NCI-H345 treated with DMSO at 0.1 percent for 48 hours (cell line): ENCODE measurements around the gene FAF2.

Experiments
- DNase-seq: peaks from one replicate; lab custom pipeline; 2025; ENCODE audit not compliant: unreplicated experiment; lab: John Stamatoyannopoulos, UW

The FAF2 gene

GRCh38 chr5:176500511-176500910 lies 52.3 kb downstream of the FAF2 start:
- DNase-seq: no peak

GRCh38 chr5:176501333-176501732 lies 53.1 kb downstream of the FAF2 start:
- DNase-seq: no peak

DNA sequence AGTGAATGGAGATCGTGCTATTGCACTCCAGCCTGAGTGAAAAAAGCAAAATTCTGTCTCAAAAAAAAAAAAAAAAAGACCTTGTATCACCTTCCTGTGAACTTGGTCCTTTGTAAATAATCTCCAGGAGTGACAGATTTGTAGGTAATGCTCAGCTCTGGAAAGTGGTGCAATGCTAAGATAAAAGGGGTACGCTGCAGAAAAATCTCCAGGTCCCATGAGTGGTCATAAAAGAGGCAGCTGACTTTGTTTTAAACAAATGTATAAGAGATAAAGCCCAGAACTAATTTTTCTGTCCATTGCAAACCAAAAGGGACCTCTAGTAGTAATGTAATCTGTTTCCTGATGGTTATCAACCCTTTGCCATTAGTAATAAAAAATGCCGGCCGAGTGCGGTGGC lies 55.3 kb downstream of the FAF2 start:
- no peak for DNase-seq

- DNase-seq: no peak
Measured at GRCh38 chr5:176507911-176508310, 59.7 kb downstream of the FAF2 start.

DNA sequence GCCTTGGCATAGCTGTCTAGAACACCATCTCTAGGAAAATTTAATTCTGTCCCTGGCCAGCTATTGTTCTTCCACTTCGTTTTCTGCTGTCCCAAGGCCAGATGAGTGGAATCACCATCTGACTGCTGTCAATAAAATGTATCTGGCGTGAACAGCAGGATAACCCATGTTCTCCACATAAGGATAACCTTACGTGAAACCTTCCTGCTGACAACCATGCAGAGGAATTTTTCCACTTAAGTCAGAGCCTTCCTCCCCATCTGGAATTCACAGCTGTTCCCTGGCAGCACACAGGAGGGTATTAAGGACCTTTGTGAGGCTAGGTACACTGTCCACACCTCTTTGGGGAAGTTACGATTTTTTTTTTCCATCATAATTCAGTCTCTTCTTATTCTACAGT lies 60.4 kb downstream of the FAF2 start:
- DNase-seq: no peak

- no peak for DNase-seq
Measured at GRCh38 chr5:176513788-176514187, 65.6 kb downstream of the FAF2 start.

DNA sequence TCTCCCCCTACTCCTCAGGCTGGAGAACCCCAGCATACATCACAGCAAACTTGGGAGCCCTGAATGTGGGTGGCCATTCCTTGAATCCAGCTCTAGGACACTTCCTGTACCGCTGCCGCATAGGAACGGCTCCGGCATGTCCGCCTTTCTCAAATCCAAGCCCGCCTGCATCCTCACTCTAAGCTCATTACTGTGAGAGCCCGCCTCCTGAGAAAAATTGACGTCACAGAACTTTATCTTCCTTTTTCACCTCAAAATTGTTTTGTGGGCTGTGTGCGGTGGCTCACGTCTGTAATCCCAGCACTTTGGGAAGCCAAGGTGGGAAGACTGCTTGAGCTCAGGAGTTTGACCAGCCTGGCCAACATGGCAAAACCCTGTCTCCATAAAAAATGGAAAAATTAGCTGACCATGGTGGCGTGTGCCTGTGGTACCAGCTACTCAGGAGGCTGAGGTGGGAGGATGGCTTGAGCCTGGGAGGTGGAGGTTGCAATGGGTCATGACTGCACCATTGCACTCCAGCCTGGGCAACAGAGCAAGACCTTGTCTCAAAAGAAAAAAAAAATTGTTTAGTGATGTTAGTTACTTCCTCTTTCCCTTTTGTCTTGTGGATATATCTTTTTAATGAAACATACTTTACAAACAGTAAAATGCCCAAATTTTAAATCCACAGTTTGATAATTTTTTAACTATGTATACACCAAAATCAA lies 66.2 kb downstream of the FAF2 start:
- DNase-seq: no peak

DNA sequence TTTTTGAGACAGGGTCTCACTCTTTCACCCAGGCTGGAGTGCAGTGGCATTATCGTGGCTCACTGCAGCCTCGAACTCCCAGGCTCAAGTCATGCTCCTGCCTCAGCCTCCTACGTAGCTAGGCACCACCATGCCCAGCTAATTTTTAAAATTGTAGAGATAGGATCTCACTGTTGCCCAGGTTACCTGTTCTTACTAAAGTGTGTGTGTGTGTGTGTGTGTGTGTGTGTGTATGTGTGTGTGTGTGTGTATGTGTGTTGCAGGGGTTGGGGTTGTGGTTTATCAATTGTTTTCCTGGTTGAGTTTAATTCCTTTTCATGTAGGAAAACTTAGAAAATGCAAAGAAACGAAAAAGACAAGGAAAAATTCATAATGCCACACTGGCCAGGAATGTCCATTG lies 67.2 kb downstream of the FAF2 start:
- no peak for DNase-seq

DNA sequence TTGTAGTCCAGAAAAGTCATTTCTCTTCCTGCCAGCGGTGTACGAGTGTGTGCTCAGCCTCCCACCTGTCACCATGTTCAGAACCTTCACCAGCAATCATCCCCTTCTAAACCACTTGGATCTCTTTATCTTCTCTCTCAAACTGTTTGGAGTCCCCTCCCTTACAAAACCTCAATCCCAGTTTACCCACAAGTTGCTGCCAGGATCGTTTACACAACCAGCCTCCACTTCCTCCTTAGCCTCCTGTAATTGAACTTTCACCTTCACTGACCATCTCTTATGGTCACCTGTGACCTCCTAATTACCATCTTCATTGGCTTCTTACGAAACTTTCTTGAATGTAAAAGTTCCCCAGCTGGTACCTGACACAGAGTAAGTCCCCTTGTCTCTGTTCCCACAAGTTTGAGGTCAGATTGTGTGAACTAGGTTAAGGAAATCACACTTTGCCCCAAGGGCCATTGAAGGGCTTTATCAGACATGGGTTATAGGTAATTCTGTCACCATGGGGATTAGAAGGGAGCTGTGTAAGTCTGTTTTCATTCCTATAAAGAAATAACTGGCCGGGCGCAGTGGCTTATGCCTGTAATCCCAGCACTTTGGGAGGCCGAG lies 69.0 kb downstream of the FAF2 start:
- no peak for DNase-seq

DNA sequence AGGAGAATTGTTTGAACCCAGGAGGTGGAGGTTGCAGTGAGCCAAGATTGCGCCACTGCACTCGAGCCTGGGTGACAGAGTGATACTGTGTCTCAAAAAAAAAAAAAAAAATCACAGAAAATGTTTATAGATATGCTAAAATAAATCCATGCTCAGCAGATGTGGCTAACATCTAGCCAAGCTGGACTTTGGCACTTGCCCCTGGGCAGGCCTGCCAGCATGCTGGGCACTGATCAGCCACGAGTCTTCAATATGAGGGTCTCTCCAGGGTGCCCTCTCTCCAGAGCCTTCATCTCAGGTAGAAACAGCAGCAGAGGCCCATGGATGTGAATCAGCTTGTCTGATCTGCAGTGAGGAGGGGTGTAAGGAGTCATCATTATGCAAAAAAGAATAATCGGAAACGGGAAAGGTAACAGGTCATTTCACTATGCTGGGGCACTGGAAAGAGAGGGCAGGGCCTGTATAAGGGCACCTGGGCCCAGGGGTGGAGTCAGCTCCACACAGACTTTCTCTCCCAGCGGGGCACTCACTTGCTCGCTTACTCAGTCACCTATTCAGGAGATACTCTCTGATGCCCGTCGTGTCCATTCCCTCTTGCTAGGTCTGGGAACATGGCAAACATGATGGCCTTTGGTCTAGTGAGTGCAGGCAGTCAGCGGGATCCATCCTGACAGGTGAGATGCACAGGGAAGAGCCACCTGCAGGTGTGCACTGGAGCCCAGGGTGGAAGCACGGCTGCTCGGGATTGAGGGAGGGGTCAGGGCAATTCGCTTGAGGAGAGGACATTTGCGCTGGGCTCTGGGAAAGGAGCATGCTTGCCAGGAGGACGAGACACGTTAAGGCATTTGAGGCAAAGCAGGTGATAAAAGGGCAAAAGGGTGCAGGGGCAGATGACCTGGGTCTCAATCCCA lies 71.9 kb downstream of the FAF2 start:
- DNase-seq: no peak

GRCh38 chr5:176521286-176521685 lies 73.1 kb downstream of the FAF2 start:
- DNase-seq: no peak

- no peak for DNase-seq
Measured at GRCh38 chr5:176521699-176522263, 73.6 kb downstream of the FAF2 start.

DNA sequence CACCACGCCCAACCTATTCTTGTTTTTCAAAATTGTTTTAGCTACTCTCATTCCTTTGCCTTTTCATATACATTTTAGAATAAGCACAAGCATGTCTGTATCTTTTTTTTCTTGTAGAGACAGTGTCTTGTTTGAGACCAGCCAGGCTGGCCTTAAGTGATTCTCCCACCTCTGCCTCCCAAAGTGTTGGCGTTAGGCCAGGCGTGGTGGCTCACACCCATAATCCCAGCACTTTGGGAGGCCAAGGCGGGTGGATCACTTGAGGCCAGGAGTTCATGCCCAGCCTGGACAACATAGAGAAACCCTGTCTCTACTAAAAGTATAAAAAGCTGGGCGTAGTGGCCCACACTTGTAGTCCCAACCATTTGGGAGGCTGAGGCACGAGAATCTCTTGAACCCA lies 76.0 kb downstream of the FAF2 start:
- DNase-seq: no peak

DNA sequence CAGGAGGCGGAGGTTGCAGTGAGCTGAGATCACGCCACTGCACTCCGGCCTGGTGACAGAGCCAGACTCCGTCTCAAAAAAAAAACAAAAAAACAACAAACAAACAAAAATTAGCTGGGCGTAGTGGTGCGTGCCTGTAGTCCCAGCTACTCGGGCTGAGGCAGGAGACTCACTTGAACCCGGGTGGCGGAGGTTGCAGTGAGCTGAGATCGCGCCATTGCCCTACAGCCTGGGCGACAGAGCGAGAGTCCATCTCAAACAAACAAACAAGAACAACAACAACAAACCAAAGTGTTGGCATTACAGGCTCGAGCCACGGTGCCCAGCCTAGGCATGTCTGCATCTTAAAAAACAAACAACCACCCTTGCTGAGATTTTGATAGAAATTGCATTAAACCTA lies 76.8 kb downstream of the FAF2 start:
- DNase-seq: no peak

- DNase-seq: no peak
Measured at GRCh38 chr5:176525677-176526076, 77.5 kb downstream of the FAF2 start.

DNA sequence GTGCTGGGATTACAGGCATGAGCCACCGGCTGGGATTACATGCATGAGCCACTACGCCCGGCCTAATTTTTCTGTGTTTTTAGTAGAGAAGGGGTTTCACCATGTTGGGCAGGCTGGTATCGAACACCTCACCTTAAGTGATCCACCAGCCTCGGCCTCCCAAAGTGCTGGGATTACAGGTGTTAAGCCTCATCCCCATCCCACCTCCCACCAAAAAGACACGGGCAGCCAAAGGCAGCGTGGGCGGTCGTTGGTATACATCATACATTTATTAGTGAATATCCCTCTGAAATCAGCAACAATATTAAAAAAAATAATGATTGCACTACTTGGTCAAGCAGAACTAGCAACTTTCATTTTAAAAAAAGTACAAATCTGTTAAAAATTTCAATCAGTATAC lies 78.3 kb downstream of the FAF2 start:
- DNase-seq: no peak

- DNase-seq: no peak
Measured at GRCh38 chr5:176527246-176528222, 79.3 kb downstream of the FAF2 start.

DNA sequence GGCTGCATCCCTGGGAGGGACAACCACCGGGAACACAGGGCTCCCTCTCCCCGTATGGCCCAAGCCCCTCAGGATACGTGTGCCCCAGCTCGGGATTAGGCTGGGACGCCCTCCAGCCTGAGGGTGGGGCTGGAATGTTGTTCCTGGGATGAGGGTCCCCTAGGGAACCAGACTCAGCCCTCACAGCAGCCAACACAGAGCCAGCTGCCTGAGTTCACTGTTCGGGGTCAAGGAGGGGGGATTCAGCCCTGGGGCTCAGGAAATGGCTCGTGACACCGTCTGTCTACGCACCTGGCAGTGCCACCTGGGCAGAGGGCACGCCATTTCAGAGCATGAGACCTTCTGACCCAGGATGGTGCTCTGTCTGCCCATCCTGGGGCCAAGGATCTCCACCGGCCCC lies 80.1 kb downstream of the FAF2 start:
- DNase-seq: no peak

DNA sequence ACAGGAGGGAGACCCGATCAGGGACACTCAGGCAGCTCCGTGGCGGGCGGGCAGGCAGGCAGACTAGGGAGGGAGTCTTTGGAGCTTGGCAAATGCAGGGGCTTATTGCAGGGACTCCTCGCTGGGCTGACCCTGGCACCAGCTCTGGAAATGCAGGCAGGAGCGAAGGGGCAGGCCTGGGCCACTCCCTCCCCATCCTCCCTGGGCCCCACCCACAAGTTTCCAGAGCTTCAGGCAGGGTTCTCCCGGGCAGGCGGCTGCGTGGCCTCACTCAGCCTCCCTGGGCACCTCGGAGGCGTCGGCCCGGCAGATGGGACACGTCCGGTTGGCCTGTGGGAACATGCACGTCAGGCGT lies 80.6 kb downstream of the FAF2 start:
- DNase-seq: no peak

DNA sequence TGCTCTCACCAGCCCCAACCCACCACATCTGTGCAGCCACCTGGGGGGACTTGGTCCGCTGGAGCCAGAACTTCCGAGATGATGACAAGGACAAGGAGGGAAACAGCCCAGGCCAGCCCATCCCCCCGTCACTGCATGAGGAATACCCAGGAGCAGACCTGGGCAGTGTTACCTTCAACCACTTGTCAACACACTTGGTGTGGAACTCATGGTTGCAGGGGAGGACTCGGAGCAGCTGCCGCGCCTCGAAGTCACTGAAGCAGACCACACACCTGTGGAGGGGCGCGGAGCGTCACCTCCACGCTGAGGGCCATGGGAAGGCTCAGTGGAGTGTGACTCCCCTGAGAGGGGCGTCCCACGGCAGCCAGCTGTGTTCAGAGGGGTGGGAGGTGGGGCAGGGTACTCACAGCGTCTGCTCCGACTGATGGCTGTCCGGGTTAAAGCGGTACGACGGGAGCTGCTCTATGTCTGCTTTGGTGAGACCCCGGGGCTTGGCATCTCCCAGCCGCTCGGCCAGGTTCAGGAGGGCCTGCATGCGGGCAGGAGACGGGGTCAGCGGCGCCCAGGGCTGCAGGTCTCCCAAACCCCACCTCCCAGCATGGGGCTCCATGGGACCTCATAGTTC lies 81.0 kb downstream of the FAF2 start:
- no peak for DNase-seq
